Subcutaneous abdominal adipose tissue (tissue), 5 donors: ENCODE data around the gene SHROOM2.

Source experiments
- H3K27ac ChIP-seq: one replicate; pipeline ENCODE4 v1.7.0; 2013; ENCODE audit warnings: low read depth, mild to moderate bottlenecking, inconsistent platforms, low read length, moderate library complexity
- H3K27me3 ChIP-seq, 5 donors: one replicate each; pipeline ENCODE4 v1.7.0; 2013; ENCODE audit warnings: low read length in 5 of 5, inconsistent platforms in 1 of 5; ENCODE audit not compliant: control insufficient read depth in 5 of 5, insufficient read depth in 4 of 5
- H3K36me3 ChIP-seq, 5 donors: one replicate each; pipeline ENCODE4 v1.7.0; 2013; ENCODE audit warnings: low read length in 5 of 5; ENCODE audit not compliant: control insufficient read depth in 5 of 5, insufficient read depth in 5 of 5
- H3K4me1 ChIP-seq, 5 donors: one replicate each; pipeline ENCODE4 v1.7.0; 2013; ENCODE audit warnings: low read length in 5 of 5, mild to moderate bottlenecking in 3 of 5, moderate library complexity in 1 of 5; ENCODE audit not compliant: control insufficient read depth in 5 of 5, insufficient read depth in 5 of 5
- H3K4me3 ChIP-seq, 5 donors: one replicate each; pipeline ENCODE4 v1.7.0; 2013; ENCODE audit warnings: low read length in 5 of 5, low read depth in 1 of 5
- H3K9ac ChIP-seq, 5 donors: one replicate each; pipeline ENCODE4 v1.7.0; 2013; ENCODE audit warnings: low read length in 5 of 5, mild to moderate bottlenecking in 4 of 5, moderate library complexity in 3 of 5
- H3K9me3 ChIP-seq, 5 donors: one replicate each; pipeline ENCODE4 v1.7.0; 2013; ENCODE audit warnings: low read length in 5 of 5; ENCODE audit not compliant: control insufficient read depth in 5 of 5
- donor health status: healthy.
- donor health status: healthy.
- donor health status: healthy.
- donor health status: healthy.
- donor health status: healthy.

SHROOM2 gene

DNA sequence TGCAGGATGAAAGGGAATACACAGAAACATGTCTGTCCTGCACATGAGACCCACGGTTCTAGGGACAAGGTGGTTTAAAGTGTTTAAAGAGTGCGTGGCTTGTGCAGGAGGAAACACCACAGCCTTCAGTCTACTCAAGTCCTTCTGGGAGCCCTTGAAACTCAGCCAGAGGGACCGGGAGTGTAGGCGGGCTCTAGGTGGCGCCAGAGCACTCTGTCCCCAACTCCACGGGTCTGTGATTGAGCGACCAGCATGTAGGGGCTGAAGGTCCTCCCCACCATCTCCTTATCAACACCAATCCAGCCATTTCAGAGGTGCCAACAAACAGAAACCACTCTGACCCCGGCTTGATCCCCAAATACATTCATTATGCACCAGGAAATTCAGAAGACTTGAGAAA, 98.9 kb downstream of the SHROOM2 start:
- Histone ChIP-seq H3K9ac (no peak overlapping the region), H3K4me3 (no peak overlapping the region), H3K4me1 (peaks cover 0 to 9% (median 0%) of the 10 kb centered on the region in 5 donors)

DNA sequence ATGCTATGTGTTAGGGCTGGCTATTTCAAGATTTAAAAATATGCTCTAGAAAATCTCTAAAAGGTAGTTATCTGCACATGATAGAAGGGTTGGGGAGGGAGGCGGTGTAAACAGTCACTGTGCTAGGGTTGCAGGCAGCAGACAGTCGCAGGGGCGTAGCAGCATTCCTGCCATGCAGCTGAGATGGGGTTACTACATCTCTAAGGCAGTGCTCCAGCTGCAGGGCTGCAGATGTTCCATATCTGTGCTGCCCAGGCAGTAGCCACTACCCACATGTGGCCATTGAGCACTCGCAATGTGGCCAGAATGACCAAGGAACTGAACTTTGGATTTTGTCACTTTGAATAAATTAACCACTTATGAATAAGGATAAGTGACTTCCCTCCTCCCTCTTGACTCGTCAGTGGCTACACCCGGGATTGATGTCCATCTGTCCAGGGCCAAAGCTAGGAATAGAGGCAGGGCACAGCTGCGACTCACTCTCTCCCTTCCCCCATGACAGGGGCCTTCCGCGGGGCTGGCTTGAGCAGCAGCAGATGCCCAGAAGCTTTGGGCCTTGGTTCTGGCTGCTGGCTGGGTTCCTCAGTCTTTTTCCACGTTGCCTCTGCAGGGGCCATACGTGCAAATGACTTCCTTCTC, 101.5 kb downstream of the SHROOM2 start:
- Histone ChIP-seq H3K27ac (no peak overlapping the region), H3K4me1 (peaks cover 0 to 9% (median 0%) of the 10 kb centered on the region in 5 donors), H3K36me3 (no peaks in the 10 kb centered on the region), H3K27me3 (peaks cover 0 to 42% (median 15%) of the 10 kb centered on the region in 5 donors), H3K9ac (no peak overlapping the region), H3K4me3 (no peak overlapping the region), H3K9me3 (no peaks in the 10 kb centered on the region)

More for the DNA sequence above, 98.9 kb downstream of the SHROOM2 start:
- Histone ChIP-seq H3K9me3 (no peaks in the 10 kb centered on the region), H3K27me3 (peaks cover 4 to 33% (median 11%) of the 10 kb centered on the region in 5 donors), H3K27ac (no peak overlapping the region), H3K36me3 (no peaks in the 10 kb centered on the region)

DNA sequence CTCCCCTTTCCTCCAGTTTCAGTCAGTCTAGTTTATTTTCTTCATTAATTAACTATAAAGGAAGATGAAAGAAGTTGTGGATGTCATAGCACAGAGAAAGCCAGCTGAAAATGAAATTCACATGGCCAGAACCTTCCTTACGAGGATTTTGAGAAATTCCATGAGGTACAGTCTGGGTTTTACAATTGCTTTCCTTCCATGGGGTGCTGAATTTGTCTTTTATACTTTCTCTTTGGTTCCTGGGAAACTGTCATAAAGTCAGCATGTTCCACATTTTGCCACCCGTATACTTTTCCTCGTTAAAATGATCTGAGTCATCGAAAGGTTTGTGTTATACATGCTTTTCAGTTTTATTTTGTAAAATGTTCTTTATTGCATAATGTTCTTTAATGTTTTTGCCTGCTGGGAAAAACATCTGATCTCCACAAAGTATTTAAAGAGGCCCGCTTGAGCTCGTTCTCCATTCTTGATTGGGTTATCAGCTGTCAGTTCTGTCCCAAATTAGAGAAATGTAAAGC, 102.8 kb downstream of the SHROOM2 start:
- Histone ChIP-seq H3K27ac (no peak overlapping the region), H3K4me1 (no peaks in the 10 kb centered on the region), H3K36me3 (no peaks in the 10 kb centered on the region), H3K9me3 (no peaks in the 10 kb centered on the region), H3K27me3 (peaks cover 0 to 34% (median 9%) of the 10 kb centered on the region in 5 donors), H3K4me3 (no peak overlapping the region), H3K9ac (no peak overlapping the region)

DNA sequence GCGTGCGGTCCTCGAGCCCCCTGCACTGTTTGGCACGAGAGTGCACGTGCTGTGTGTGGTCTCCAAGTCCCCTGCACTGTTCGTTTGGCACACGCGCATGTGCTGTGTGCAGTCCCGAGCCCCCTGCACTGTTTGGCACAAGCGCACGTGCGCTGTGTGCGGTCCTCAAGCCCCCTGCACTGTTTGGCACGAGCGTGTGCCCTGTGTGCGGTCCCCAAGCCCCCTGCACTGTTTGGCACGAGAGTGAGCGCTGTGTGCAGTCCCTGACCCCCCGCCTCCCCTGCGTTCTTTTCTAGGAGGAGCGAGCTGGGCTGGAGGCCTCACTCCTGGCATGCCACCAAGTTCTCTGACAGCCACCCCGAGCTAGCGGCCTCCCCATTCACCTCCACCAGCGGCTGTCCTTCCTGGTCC, 104.5 kb downstream of the SHROOM2 start:
- no peaks in the 10 kb centered on the region for H3K9me3 ChIP-seq
- H3K27ac ChIP-seq = no peak overlapping the region
- H3K4me1 ChIP-seq = no peaks in the 10 kb centered on the region
- peaks cover 0 to 43% (median 9%) of the 10 kb centered on the region in 5 donors for H3K27me3 ChIP-seq
- no peaks in the 10 kb centered on the region for H3K36me3 ChIP-seq
- no peak overlapping the region for H3K4me3 ChIP-seq
- H3K9ac ChIP-seq = no peak overlapping the region

DNA sequence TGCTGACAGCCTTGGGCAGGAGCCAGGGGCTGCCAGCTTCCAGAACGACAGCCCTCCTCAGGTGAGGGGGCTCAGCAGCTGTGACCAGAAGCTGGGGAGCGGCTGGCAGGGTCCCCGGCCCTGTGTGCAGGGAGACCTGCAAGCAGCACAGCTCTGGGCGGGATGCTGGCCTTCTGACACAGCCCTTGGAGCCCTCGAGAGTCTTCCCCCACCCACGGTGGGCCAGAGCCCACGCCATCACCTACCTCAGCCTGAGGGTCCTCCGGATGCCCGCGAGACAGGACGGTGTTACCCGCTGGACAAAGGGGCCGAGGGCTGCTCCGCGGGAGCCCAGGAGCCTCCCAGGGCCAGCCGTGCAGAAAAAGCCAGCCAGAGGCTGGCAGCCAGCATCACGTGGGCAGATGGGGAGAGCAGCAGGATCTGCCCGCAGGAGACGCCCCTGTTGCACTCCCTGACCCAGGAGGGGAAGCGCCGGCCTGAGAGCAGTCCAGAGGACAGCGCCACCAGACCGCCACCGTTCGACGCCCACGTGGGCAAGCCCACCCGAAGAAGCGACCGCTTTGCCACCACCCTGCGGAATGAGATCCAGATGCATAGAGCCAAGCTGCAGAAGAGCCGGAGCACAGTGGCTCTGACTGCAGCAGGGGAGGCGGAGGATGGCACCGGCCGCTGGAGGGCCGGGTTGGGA, 109.1 kb downstream of the SHROOM2 start:
- Histone ChIP-seq H3K27me3 (peaks cover 0 to 39% (median 7%) of the 10 kb centered on the region in 5 donors), H3K9me3 (no peaks in the 10 kb centered on the region), H3K4me3 (no peak overlapping the region), H3K36me3 (no peaks in the 10 kb centered on the region), H3K9ac (no peak overlapping the region), H3K27ac (no peak overlapping the region), H3K4me1 (no peaks in the 10 kb centered on the region)

DNA sequence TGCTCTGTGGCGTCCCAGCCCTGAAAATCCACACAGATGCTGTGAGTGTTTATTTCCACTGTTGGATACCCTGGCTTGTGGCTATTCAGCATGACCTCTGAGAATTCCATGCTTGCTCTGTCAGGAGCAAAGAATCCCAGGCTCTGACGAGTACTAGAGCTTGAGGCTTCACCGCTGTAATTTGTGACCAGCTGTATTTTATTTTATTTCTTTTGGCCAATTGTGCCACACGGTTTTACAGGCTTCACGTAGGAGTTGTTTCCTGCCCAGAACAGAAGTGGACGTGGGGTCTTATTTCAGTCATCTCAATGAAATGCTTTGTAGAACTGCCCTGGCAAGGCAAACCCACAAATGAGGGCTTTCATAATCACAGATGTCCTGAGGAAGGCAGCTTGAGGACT, 111.5 kb downstream of the SHROOM2 start:
- peaks cover 0 to 26% (median 5%) of the 10 kb centered on the region in 5 donors for H3K27me3 ChIP-seq
- no peaks in the 10 kb centered on the region for H3K36me3 ChIP-seq
- H3K4me1 ChIP-seq = no peaks in the 10 kb centered on the region
- no peak overlapping the region for H3K27ac ChIP-seq
- no peak overlapping the region for H3K4me3 ChIP-seq
- H3K9me3 ChIP-seq = no peaks in the 10 kb centered on the region
- no peak overlapping the region for H3K9ac ChIP-seq

DNA sequence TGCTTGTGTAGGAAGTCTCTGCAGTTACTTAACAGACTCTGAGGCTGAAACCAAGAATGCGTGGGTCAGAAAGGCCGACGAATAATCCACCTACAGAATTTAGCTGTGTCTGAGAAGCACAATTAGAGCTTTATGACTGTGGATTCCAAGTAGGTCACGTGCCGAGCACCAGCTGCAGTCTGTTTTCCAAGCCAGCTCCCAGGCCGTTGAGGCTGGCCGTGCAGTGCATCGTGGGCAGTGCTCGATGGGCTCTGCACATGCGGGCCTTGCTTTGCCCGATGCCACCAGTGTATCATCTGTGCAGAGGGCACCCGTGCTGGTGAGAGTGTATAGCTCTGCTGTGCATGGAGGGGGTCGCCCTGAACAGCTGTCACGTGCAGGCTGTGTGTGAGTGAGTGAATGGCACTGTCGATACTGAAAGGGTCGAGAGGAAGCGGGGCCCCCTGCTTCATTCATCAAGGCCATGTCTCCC, 113.4 kb downstream of the SHROOM2 start:
- no peak overlapping the region for H3K27ac ChIP-seq
- no peaks in the 10 kb centered on the region for H3K4me1 ChIP-seq
- H3K9ac ChIP-seq = no peak overlapping the region
- H3K9me3 ChIP-seq = no peaks in the 10 kb centered on the region
- no peak overlapping the region for H3K4me3 ChIP-seq
- H3K27me3 ChIP-seq = peaks cover 0 to 26% (median 8%) of the 10 kb centered on the region in 5 donors
- no peaks in the 10 kb centered on the region for H3K36me3 ChIP-seq

DNA sequence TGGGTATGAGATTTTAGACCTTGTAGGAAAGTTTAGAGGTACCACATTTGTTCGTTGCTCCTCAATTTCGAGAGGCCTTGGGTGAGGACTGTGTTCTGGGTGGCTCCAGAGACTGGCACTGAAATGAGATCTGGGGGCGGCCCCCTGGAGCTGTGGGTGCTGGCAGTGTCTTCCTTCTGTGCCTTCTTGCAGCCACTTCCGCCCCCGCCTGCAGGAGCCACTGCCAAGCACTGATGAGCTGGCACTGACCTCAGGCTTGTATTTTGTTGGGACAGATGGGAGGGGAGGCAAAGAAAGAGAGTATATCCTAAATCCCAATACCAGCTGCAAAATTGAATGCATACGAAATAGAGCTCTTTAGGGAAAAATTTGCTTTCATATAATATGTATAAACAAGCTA, 116.4 kb downstream of the SHROOM2 start:
- H3K9ac ChIP-seq = no peak overlapping the region
- no peak overlapping the region for H3K27ac ChIP-seq
- peaks cover 0 to under 1% (median 0%) of the 10 kb centered on the region in 5 donors for H3K9me3 ChIP-seq
- H3K4me3 ChIP-seq = no peak overlapping the region
- H3K27me3 ChIP-seq = peaks cover 0 to 19% (median 13%) of the 10 kb centered on the region in 5 donors
- H3K36me3 ChIP-seq = no peaks in the 10 kb centered on the region
- no peaks in the 10 kb centered on the region for H3K4me1 ChIP-seq

DNA sequence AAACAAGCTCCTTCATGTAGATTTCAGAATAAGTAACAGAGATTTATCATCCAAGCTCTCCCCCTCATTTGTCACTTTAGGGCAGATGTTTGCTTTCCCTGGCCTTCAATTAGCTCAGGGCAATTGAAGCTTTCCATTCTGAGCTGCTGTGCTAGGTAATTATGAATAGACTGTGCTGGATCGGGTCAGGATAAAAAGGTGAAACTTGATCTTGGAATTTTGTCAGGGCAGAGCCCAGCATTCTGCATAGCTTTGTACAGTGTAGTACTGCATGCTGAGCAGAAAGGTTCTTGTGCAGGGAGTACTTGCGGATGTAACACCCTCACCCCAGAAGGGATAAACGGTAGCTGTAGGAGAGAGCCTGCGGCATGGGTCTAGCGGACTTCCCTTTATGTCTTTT, 116.9 kb downstream of the SHROOM2 start:
- Histone ChIP-seq H3K27ac (no peak overlapping the region), H3K9me3 (peaks cover 0 to 3% (median 0%) of the 10 kb centered on the region in 5 donors), H3K36me3 (no peaks in the 10 kb centered on the region), H3K4me3 (no peak overlapping the region), H3K9ac (no peak overlapping the region), H3K4me1 (no peaks in the 10 kb centered on the region), H3K27me3 (peaks cover 0 to 18% (median 13%) of the 10 kb centered on the region in 5 donors)

DNA sequence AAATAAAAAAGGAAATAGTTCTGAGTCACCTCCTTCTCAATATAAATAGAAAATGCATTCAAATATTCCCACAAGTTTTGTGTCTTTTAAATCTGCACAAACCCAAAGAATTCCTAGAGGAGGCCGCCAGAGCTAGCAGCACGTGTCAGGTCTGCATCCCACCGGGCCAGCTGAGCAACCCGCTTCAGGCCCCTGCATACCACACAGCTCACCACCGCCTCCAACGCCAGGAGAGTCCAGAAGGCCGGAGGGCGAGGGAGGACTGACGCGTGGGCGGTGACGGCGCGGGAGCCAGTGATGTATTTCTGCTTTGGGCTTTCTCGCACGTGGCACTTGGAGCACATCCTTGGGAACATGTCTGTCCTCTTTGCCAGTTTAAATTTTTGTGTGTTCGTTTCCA, 119.1 kb downstream of the SHROOM2 start:
- no peak overlapping the region for H3K4me3 ChIP-seq
- no peaks in the 10 kb centered on the region for H3K4me1 ChIP-seq
- no peak overlapping the region for H3K9ac ChIP-seq
- no peaks in the 10 kb centered on the region for H3K36me3 ChIP-seq
- no peak overlapping the region for H3K27ac ChIP-seq
- peaks cover 0 to 18% (median 11%) of the 10 kb centered on the region in 5 donors for H3K27me3 ChIP-seq
- H3K9me3 ChIP-seq = peaks cover 0 to 3% (median 3%) of the 10 kb centered on the region in 5 donors
